Thymus (tissue), 11 donors: ENCODE measurements around the gene ANKFY1. TPM values are rescaled to one million over a fixed set of nuclear protein-coding genes. Genes with fewer than 3 reads are reported as not detected.

ENCODE experiments used
- DNase-seq, 9 donors: peaks; one replicate each; pipeline ENCODE4 v3.0.0-alpha.2; 2013; ENCODE audit warnings: low spot score in 9 of 9, low read depth in 6 of 9, missing footprints in 1 of 9
- H3K27ac ChIP-seq, 2 donors: one replicate each; pipeline ENCODE4 v1.5.1; 2013; ENCODE audit warnings: control low read depth in 1 of 2, low read depth in 1 of 2, low read length in 1 of 2, mild to moderate bottlenecking in 1 of 2, moderate library complexity in 1 of 2
- H3K27me3 ChIP-seq, 2 donors: one replicate each; pipeline ENCODE4 v1.5.1; 2013; ENCODE audit warnings: low read length in 1 of 2; ENCODE audit not compliant: control insufficient read depth in 2 of 2, insufficient read depth in 1 of 2
- H3K36me3 ChIP-seq, 2 donors: one replicate each; pipeline ENCODE4 v1.5.1; 2013; ENCODE audit warnings: low read length in 1 of 2, mild to moderate bottlenecking in 1 of 2, moderate library complexity in 1 of 2; ENCODE audit not compliant: control insufficient read depth in 2 of 2, insufficient read depth in 2 of 2
- H3K4me1 ChIP-seq, 2 donors: one replicate each; pipeline ENCODE4 v1.5.1; 2013; ENCODE audit warnings: low read length in 2 of 2; ENCODE audit not compliant: control insufficient read depth in 2 of 2, insufficient read depth in 2 of 2
- H3K4me3 ChIP-seq, 2 donors: one replicate each; pipeline ENCODE4 v1.5.1; 2013; ENCODE audit warnings: low read length in 2 of 2, control low read depth in 1 of 2, mild to moderate bottlenecking in 1 of 2
- H3K9me3 ChIP-seq, 2 donors: one replicate each; pipeline ENCODE4 v1.5.1; 2013; ENCODE audit warnings: low read length in 1 of 2, mild to moderate bottlenecking in 1 of 2; ENCODE audit not compliant: control insufficient read depth in 2 of 2, insufficient read depth in 1 of 2
- WGBS: extraction: QIAGEN DNeasy Blood & Tissue Kit; methylation state at CpG from one replicate; pipeline ENCODE4 v1.1.7; 2013; 5-methylcytosine and 5-hydroxymethylcytosine counted together
- polyA plus RNA-seq: library from polyadenylated mRNA; stranded (reverse); fragments of 200-250 nt; gene quantifications from one replicate; pipeline ENCODE4 v1.2.3, GENCODE V29; 2013
- total RNA-seq: library from RNA; stranded (reverse); fragments of 120-200 nt; gene quantifications from one replicate; pipeline ENCODE4 v1.2.4, GENCODE V29; 2013
- donor health status: healthy.

The ANKFY1 gene
- total and polyA plus RNA-seq, 2 donors: 14.6 to 15.7 TPM

DNA sequence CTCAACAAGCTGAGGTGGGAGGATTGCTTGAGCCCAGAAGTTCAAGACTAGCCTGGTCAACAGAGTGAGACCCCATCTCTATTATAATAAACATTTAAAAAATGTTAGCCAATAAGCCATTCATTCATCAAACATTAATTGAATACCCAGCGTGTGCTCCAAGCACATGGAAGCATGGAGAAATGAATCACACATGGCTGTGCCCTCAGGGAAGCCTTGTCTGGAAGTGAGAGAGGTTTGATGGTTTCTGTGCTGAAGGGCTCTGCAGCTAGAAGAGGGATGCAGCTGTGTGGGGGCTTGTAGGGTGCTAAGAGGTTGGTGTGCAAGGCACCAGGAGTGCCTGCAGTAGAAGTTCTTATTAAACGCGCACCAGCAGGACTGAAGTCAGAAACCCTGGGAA lies 109.6 kb downstream of the ANKFY1 start:
- H3K27me3 ChIP-seq: no peaks in the 10 kb centered on the region
- no peak overlapping the region for H3K4me3 ChIP-seq
- no peak for DNase-seq
- WGBS: 99% methylated on average over 3 of the region's 3 CpGs
- no peaks in the 10 kb centered on the region for H3K9me3 ChIP-seq
- no peaks in the 10 kb centered on the region for H3K4me1 ChIP-seq
- H3K27ac ChIP-seq: no peak overlapping the region
- peaks cover 11 to 13% of the 10 kb centered on the region in 2 donors for H3K36me3 ChIP-seq

DNA sequence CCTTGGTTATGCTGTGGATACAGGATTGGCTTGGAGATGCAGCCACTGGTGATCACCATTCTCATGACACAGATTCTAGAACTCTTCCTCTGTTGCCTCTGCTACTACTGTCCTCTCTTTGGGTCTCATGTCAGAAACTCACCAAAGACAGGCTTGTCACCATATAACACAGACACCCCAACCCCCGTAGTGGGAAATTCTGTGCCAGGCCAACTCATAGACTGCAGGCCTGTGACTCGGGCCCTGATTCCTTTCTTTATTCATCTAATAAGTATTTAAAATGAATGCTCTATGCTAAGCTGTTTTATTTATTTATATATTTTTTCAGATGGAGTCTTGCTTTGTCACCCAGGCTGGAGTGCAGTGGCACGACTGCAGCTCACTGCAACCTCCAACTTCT lies 111.3 kb downstream of the ANKFY1 start:
- H3K36me3 ChIP-seq: peaks cover 11 to 13% of the 10 kb centered on the region in 2 donors
- 80% methylated on average over 3 of the region's 3 CpGs for WGBS

DNA sequence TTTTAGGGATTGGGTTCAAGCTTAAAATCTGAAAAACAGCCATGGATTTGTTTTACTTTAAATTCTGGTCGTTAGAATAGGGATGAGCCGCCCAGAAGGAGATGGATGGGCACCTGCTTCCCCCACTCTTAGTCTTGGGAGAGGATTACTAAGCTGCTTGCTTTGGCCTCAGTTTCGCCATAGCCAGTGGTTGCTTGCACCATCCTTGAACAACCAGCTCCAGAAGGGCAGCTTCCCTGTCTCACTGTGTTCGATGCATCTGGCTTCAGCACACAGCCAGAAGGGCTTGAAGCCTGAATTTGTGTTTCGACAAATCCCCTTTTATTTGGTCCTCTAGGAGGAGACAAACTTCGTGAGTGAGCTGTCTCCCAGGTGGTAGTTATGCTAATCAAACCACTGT lies 113.7 kb downstream of the ANKFY1 start:
- no peak overlapping the region for H3K4me3 ChIP-seq
- no peaks in the 10 kb centered on the region for H3K27me3 ChIP-seq
- DNase-seq: no peak
- WGBS: 96% methylated on average over 6 of the region's 6 CpGs
- H3K27ac ChIP-seq: no peak overlapping the region
- no peaks in the 10 kb centered on the region for H3K4me1 ChIP-seq
- no peaks in the 10 kb centered on the region for H3K9me3 ChIP-seq
- peaks cover 0 to 7% of the 10 kb centered on the region in 2 donors for H3K36me3 ChIP-seq

More for the DNA sequence above, 111.3 kb downstream of the ANKFY1 start:
- DNase-seq: no peak
- H3K4me1 ChIP-seq: no peaks in the 10 kb centered on the region
- no peak overlapping the region for H3K27ac ChIP-seq
- no peaks in the 10 kb centered on the region for H3K9me3 ChIP-seq
- H3K27me3 ChIP-seq: no peaks in the 10 kb centered on the region
- no peak overlapping the region for H3K4me3 ChIP-seq

DNA sequence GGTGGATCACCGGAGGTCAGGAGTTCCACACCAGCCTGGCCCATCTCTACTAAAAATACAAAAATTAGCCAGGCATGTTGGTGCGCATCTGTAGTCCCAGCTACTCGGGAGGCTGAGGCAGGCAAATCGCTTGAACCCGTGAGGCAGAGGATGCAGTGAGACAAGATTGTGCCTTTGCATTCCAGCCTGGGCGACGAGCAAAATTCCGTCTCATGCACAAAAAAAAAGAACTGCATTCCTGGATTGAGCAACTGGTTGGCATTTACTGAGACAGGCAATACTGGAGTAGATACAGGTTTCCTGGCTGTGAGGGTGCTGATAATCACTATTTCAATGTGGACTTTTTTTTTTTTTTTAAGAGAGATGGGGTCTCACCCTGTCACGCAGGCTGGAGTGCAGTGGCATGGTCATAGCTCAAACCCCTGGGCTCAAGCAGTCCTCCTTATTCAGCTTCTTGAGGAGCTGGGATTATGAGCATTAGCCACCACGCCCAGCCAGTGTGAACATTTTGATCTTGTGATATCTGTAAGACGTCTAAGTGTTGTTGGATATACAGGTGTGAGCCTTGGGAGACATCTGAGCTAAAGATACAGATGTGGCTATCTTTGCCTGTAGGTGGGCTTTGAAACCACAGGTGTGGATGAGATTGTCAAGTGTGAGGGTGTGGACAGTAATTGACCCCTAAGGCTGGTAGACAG lies 115.0 kb downstream of the ANKFY1 start:
- H3K27me3 ChIP-seq: no peaks in the 10 kb centered on the region
- H3K4me3 ChIP-seq: no peak overlapping the region
- H3K9me3 ChIP-seq: no peaks in the 10 kb centered on the region
- WGBS: 99% methylated on average over 11 of the region's 11 CpGs
- H3K36me3 ChIP-seq: peaks cover 0 to 7% of the 10 kb centered on the region in 2 donors
- no peak for DNase-seq
- H3K27ac ChIP-seq: no peak overlapping the region
- peaks cover 2 to 7% of the 10 kb centered on the region in 2 donors for H3K4me1 ChIP-seq

DNA sequence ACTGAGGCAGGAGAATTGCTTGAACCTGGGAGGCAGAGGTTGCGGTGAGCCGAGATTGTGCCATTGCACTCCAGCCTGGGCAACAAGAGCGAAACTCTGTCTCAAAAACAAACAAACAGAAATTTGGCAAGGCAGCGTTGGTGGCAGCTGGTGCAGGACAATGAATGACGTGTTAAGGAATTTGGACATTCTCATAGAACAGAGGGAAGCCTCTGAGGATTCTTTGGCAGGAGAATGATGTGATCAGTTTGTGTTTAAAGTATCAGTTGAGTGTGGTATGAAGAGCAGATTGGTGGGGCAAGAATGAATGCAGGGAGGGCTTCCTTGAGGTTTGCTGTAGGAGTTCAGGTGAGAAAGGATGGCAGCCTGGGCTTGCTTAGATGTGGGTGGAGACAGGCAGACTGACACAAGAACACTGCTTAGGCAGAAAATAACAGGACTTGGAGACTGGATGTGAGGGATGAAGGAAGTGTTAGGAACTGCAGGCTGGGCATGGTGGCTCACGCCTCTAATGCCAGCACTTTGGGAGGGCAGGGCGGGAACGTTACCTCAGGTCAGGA lies 115.9 kb downstream of the ANKFY1 start:
- no peaks in the 10 kb centered on the region for H3K9me3 ChIP-seq
- H3K4me1 ChIP-seq: peaks cover 2 to 7% of the 10 kb centered on the region in 2 donors
- H3K27ac ChIP-seq: no peak overlapping the region
- 91% methylated on average over 8 of the region's 8 CpGs for WGBS
- peaks cover 0 to 7% of the 10 kb centered on the region in 2 donors for H3K36me3 ChIP-seq
- H3K27me3 ChIP-seq: no peaks in the 10 kb centered on the region
- H3K4me3 ChIP-seq: no peak overlapping the region
- DNase-seq: no peak

DNA sequence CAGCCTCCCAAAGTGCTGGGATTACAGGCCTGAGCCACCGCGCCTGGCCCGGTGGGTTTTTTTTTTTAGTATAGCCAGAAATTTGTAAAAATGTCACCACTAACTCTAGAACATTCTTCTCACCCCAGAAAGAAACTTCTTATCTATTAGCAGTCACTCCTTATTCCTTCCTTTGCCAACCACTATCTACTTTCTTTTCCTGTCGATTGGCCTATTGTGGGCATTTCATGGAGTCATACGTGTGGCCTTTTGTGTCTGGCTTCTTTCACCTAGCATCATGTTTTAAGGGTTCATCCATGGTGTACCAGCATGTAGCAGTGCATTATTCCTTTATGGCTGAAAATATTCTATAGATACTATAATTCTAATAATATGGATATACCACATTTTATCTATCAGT lies 117.1 kb downstream of the ANKFY1 start:
- Histone ChIP-seq H3K27ac (no peak overlapping the region), H3K4me1 (peaks cover 6 to 13% of the 10 kb centered on the region in 2 donors), H3K36me3 (peaks cover 0 to 7% of the 10 kb centered on the region in 2 donors), H3K4me3 (no peak overlapping the region), H3K27me3 (no peaks in the 10 kb centered on the region), H3K9me3 (no peaks in the 10 kb centered on the region)
- DNase-seq: no peak
- 83% methylated on average over 5 of the region's 5 CpGs for WGBS

DNA sequence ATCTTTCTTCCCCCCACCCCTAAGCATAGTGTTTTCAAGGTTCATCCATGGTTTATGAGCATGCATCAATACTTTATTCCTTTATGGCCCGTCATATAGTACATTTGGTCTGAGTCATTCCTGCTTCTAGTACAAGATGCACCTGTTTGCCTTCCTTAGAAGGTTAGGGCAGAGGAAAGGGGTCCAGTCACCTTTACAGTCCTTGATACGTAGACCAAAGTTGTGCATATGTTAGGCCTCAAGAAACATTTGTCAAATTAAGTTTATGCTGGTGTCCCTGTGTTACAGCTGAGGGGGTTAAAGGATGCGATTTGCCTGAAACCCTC lies 119.4 kb downstream of the ANKFY1 start:
- Histone ChIP-seq H3K4me3 (peak overlapping the region; percentile 95 to 96), H3K9me3 (no peaks in the 10 kb centered on the region), H3K36me3 (peaks cover 5% of the 10 kb centered on the region in 2 donors), H3K27me3 (no peaks in the 10 kb centered on the region), H3K27ac (peak overlapping the region; percentile 99 to 100), H3K4me1 (peaks cover 13 to 20% of the 10 kb centered on the region in 2 donors)
- peak in 3 of 9 donors; percentile 6 to 19 (median 7) for DNase-seq
- WGBS: 80% methylated on average over 3 of the region's 3 CpGs

DNA sequence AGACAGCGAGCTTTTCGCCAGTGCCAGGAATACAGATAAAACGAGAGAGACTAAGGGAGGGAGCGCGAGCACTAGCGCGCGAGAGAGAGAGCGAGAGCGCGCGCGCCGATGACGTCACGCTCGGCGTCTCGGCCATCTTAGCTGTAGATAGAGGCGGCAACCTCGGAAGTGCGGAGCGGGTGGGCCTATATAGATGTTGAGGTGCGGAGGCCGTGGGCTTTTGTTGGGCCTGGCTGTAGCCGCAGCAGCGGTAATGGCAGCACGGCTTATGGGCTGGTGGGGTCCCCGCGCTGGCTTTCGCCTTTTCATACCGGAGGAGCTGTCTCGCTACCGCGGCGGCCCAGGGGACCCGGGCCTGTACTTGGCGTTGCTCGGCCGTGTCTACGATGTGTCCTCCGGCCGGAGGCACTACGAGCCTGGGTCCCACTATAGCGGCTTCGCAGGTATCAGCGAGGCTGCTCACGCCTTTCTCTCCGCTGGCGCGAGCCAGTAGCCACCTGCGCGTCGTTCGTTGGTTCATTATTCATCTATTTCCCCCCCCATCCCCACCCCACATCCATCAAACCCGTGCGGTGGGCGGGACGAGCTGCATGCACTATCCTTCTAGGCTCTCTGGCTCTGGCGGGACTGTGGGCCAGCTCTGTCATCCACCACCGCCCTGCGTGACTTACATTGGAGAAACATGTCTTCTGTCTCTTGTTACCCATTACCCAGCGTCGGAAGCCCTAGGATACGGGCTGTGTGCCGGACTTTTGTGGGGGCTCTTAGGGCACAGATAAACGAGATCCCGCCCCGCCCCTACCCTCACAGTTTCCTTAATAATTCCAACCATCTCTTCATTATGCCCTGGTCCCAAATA lies 120.0 kb downstream of the ANKFY1 start:
- Histone ChIP-seq H3K36me3 (peaks cover 5% of the 10 kb centered on the region in 2 donors), H3K4me3 (peak overlapping the region; percentile 95 to 96), H3K9me3 (no peaks in the 10 kb centered on the region), H3K4me1 (peaks cover 13 to 20% of the 10 kb centered on the region in 2 donors), H3K27me3 (no peaks in the 10 kb centered on the region), H3K27ac (peak overlapping the region; percentile 99 to 100)
- 2% methylated on average over 69 of the region's 69 CpGs for WGBS
- DNase-seq: peak; percentile 89 to 97 (median 93)
